NCI-H1092 treated with DMSO at 0.1 percent for 48 hours (cell line): ENCODE measurements around the gene MSMP.

Experiments used
- DNase-seq: peaks from one replicate; lab custom pipeline; 2025; lab: John Stamatoyannopoulos, UW

The MSMP gene

DNA sequence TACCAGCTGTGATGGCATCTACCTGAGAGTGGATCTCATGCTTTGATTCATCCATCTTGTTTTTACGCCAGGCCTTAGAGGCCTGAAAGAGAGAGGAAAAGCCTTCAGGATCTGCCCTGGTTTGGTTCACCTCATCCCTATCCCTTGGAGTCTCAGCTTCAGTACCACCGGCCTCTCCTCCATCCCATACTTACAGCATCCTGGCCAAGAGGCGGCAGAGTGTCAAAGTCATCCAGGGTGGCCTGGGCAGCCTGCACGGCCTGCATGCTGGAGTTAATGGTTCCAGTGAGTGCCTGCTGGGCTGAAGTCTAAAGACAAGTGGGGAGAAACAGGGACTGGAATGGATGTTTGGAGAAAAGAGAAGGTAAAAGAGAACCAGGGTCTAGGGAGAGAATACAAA lies 34.5 kb downstream of the MSMP start:
- DNase-seq = no peak

- no peak for DNase-seq
Observed at GRCh38 chr9:35718721-35719511, 35.2 kb downstream of the MSMP start.

DNA sequence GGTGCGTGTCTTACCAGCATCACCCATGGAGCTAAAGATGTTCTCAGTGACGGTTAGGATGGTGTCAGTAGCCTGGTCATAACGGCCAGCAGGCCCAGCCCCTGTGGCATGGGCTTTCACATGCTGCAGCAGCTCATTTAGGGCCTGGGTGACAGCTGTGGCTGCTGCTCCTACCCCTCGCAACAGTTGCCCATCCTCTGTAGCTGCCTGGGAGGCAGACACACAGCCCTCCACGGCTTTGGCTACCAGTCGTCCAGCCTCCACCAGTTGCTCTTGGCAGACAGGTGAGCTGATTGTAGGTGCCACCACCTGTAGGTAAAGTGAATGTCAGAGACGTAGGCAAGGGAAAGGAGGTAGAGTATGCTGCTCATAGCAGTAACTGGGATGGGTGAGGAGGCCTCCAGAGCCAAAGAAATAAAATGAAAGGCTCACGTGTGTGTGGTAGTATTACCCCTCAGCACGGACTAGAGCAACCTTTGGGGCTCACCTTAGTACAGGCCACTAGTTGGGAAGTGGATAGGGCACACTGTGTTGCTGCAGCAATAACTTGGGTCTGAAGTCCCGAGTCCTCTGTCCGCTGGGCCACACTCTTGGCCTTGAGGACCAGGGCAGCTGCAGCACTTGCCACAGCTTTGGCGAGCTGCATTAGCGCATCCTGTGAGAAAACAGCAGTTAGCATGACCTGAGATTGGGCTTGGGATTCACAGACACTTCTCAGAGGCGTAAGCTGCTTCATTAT lies 36.8 kb downstream of the MSMP start:
- DNase-seq = no peak

GRCh38 chr9:35716230-35716629 lies 37.8 kb downstream of the MSMP start:
- no peak for DNase-seq

- DNase-seq = no peak
Observed at GRCh38 chr9:35714579-35715252, 39.4 kb downstream of the MSMP start.

DNA sequence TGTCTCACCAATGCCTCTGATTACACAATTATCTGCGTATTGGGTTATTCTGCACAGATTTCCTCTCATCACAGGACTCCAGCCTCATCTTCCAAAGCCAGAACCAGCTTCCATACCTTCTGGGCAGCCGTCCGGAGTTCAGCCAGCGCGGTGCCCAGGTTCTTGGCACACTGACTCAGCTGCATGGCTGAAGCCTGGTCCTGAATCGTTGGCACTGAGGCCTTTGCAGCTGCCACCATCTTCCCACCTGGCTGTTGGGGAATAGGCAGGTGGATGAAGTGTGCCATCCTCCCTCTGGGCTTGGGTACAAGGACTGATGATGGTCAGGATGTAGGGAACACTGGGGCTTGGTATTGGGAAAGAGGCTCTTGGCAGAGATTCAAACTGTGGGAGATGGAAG lies 40.0 kb downstream of the MSMP start:
- DNase-seq = no peak

DNA sequence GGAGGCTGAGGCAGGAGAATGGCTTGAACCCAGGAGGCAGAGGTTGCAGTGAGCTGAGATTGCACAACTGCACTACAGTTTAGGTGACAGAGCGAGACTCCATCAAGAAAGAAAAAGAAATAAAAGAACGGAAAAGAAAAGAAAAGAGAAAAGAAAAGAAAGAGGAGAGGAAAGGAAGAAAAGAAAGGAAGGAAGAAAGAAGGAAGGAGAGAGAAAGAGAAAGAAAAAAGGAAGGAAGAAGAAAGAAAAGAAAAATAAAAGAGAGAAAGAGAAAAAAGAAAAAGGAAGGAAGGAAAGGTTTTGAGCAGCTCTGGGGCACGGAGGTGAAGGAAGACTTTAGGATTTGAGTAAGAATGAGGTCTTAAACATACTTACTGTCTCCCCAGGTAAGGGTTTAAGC lies 40.5 kb downstream of the MSMP start:
- DNase-seq = no peak

- no peak for DNase-seq
Observed at GRCh38 chr9:35712762-35713400, 41.2 kb downstream of the MSMP start.

DNA sequence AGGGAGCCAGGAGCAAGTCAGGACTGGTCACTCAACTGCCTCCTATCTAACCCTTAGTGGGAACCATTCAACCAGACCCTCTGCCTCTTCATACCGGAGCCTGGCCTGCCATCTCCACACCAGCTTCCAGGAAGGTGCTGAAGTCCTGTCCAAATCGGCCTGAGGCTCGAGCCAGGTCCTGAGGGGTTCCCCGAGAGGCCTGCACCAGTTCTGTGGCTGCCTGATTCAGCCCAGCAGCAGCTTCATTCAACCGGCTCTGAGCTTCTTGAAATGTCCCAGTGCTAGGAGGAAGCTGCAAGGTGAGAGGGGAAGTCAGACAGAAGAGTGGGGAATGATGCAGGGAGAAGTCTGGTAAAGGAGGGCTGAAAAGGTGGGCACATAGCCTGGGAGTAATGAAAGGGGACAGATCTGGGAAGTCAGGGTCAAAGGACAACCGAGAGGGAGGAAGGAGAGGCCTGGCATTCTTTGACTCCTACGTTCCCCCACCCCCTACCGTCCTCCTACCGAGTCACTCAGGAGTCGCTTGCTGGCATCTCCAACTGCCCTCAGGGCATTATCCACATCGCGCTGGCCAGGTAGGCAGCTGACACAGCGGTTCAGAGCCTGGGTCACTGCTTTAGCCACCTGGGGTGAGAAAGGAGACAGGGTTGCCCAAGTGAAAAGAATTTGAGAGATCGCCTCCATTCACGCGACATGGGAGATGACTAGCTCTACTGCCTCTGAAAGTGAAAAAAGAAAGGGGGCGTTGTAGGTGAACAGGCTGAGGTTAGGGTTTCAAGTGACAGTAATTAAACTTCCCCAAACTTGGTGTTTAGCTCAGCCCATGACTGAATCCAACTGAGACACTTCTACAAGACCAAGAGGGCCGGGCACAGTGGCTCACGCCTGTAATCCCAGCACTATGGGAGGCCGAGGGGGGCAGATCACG lies 42.3 kb downstream of the MSMP start:
- DNase-seq = no peak

GRCh38 chr9:35710818-35711500 lies 43.1 kb downstream of the MSMP start:
- no peak for DNase-seq

- no peak for DNase-seq
Observed at GRCh38 chr9:35708146-35708545, 45.9 kb downstream of the MSMP start.

- no peak for DNase-seq
Observed at GRCh38 chr9:35706951-35707350, 47.1 kb downstream of the MSMP start.

DNA sequence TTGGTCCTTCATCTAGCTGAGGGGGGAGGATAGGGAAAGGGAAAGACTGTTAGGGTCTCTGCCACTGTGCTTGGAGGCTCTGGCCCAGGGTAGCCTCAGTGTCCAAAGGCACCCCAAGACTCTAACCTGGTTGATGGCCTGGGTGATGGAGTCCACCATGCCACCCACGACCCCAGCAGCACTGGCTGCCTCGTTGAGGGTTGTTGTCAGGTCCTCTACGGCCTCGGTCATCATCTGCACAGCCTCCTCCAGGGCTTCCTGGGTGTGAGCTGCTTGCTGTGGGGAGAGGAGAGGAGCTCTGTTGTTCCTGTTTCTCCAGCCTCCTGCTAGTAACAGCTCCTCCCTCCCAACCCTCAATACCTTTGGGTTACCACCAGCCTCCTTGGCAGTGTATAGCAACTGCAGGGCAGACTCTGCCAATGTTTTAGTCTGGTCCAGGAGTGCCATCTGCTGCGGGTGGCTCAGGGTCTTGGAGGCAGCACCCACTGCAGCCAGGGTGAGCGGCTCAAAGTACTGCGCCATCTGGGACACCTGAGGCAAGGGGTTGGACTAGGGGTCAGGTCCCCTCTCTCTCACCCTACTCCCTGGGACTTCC lies 48.1 kb downstream of the MSMP start:
- DNase-seq = no peak

DNA sequence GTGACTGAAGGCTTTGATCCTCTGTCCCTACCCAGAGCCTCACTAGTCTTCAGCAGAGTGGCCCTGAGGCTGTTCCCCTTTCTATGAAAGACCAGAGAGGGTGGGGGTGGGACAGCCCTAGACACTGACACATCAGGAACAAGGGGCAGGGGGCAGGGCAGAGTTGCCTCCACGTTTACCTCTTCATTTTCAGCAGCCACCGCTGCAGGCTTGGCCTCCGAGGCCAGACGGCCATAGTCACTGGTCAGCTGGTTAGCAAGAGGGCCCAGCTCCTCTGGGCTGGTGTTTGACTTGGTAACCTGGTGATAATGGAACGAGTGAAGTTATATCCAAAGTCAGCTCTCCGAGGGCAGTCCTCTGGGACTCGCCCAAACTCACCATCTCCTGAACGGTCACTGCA lies 48.7 kb downstream of the MSMP start:
- DNase-seq = no peak

DNA sequence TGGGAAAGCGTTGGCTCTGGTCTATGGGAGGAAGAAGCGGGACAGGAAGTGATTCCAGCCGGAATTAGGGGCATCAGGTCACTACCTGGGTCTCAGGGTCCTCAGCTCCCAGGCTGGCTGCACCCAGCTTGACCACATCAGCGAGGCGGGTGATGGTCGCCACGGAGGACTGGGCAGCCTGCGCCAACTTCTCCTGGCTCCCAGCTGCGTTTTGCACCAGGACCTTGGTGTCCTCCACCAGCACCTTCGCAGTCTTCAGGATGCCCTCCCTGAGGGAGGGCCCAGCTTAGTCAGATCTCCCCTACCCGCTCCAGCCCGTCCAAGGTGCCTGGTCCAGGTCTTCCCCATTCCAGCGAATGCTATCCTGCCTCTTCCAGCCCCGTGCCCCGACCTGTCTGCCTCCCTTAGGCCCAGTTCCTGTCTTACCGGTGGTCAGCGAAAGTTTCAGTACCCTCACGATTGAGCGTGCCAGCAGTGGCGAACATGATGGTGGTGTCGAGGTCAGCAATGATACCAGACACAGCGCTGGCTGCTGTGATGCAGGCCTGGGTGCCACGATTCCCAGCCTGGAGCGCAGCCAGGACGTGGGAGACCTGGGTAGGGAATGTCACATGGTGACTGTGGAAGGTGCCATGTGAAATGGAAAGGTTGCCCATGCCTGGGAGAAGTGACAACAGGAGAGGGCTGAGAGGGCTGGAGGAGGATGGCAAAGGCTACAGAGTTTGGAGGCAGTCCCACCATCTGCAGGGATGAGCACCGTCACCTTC lies 50.0 kb downstream of the MSMP start:
- no peak for DNase-seq
